HS-5 (cell line): ENCODE measurements around the gene RGS3.
"Not testable (repeated sequence)": the region's sequence is repeated elsewhere in the genome, so short reads cannot be mapped to it uniquely, and the experiment has no call there.

ENCODE experiments used
- DNase-seq: peaks from one replicate; pipeline ENCODE4 v3.0.0-alpha.2; 2012; ENCODE audit warnings: low read depth

The RGS3 gene

DNA sequence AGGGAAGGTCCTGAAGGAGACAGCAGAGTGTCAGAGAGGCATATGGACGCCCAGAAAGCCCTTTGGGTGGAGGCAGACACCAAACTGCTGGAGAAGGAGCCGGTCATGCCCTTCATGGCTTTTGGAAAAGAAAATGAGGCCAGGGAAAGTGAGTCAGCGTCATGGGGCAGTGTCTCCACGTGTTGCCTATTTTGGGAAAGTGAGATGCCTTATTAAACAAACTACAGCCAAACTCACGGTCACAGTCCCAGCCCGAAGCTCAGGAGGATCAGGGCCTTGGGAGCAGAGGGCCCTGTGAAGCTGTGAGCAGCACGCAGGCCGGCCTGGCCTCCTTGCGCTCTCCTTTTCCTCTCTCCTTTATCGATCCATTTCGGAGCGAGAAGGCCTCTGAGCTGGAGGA is 25.0 kb downstream of the RGS3 start:
- DNase-seq, result no peak

DNA sequence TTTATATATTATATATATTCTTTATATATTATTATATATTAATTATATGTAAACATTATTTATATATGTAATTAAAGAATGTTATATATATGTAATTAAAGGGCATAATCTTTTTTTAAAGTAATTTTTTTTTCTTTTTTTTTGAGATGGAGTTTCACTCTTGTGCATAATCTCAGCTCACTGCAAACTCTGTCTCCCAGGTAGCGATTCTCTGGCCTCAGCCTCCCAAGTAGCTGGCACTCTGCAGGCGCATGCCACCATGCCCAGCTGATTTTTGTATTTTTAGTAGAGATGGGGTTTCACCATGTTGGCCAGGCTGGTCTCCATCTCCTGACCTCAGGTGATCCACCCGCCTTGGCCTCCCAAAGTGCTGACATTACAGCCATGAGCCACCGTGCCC is 27.6 kb downstream of the RGS3 start:
- not testable (repeated sequence) for DNase-seq

DNA sequence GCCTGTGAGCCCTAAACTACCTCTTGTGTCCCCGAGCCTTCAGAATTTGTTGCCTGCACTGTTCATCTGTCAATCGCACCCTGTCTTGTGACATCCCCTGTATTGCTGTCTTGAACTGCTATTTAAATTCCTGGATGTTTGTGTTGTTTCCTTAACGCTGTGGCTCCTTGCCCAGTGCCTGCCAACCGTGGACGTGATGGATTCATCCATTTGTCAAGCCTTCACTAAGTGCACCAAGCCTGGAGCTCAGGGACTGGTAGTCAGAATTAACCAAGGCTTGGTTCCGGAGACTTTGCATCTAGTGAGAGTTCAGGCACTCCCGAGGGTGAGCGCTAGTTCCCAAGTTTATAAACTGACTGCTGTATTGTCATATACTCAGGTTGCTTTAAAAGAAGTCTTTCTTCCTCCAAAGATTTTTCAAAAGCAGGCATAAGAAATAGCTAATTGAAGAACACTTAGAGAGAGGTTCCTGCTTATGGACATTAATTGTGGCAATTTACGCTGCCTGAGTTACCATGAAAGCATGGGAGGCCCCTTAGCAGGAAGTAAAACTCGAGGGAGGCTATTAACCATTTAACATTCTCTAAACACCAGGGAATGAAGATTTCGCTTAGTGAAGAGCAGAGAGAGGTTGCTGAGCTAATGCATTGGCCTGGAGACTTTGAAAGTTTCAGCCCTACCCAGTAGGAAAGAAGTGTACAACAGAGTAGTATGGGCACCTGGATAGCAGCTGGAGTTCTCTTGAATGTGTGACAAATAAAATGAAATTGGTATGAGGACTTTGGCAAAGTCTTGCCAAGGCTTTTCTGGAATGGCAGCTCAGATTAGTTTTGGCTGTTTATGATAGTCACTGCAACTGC is 29.0 kb downstream of the RGS3 start:
- no peak for DNase-seq

- no peak for DNase-seq
These were observed 29.6 kb downstream of the RGS3 start for GRCh38 chr9:113493203-113493520.

DNA sequence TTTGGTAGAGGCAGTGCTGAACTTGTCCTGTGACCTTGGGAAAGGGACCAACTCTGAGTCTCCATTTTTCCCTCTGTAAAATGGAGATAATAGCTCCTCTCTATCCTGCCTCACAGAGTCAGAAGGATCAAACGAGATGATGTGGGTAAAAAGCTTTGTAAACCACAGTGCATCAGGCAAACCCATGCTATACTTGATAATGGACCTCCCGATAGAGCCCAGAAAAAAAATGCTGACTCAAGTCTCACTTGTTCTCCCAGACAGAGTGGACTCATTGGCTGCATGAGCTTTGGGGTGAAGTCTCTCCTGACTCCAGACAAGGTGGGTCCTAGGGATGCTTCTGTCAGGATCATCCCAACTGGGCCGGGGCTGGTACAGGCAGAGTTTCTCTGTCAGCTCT is 32.0 kb downstream of the RGS3 start:
- no peak for DNase-seq

DNA sequence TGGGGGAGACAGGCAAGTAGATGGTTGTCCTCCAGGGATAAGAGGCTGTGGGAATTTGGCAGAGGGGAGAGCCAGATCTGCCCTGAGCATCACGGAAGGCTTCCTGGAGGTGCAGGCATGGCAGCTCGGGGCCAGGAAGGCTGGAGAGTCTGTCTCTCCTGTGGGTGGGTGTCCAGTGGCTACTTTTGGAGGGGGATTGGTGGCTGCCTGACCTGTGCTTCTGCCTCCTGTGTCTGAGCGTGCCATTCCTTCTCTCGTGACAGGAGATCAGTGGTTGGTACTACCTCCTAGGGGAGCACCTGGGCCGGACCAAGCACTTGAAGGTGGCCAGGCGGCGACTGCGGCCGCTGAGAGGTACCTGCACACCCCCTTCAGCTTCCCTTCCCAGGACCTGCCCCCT is 33.5 kb downstream of the RGS3 start:
- no peak for DNase-seq

- DNase-seq, result no peak
These were observed 35.8 kb downstream of the RGS3 start for GRCh38 chr9:113499153-113499875.

DNA sequence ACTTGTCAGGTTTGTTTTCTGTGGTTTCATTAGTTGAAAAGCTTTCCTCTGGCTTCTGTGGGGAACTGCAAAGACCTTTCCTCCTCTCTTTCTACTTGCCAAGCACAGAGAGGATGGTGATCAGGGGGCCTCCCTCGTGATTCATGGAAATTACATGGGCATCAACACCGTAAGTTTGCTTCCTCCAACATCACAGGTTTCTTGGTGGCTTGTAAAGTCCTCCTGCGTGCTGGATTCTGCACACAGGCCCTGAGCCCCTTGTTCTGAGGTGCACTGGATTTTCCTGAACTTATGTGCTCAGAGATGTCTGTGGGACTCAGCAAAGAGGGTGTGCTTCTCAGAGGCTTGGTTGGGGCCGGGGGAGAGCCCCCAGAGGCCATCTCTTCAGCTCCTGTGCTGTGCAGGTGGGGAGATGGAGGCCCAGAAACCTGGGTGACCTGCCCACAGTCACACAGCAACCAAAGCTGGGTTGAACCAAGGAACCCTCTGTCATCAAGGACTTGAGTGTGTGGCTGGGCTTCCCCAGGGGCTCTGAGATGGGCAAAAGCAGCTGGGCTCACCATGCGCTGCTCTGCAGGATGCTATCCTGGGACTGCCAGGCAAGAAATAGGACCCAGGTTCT is 36.5 kb downstream of the RGS3 start:
- no peak for DNase-seq

GRCh38 chr9:113501129-113501686 is 37.7 kb downstream of the RGS3 start:
- no peak for DNase-seq

DNA sequence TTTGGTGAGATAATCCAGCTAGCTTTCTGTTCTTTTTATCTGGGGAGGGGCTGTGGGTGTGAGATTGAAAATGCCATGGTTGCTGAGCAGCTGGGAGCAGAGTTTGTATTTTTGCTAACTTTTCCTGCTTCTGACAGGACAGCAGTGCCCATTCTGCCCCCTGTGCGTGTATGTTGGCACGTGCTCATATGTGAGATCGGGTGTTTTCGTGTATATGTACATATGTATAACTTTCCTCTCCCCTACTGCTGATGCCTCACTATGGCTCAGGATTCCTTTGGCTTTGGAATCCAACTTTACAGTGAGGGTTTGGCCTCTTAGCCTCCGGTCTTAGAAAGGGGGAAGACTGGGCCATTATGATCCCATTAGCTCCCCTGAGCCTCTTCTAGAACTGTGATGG is 38.3 kb downstream of the RGS3 start:
- no peak for DNase-seq

DNA sequence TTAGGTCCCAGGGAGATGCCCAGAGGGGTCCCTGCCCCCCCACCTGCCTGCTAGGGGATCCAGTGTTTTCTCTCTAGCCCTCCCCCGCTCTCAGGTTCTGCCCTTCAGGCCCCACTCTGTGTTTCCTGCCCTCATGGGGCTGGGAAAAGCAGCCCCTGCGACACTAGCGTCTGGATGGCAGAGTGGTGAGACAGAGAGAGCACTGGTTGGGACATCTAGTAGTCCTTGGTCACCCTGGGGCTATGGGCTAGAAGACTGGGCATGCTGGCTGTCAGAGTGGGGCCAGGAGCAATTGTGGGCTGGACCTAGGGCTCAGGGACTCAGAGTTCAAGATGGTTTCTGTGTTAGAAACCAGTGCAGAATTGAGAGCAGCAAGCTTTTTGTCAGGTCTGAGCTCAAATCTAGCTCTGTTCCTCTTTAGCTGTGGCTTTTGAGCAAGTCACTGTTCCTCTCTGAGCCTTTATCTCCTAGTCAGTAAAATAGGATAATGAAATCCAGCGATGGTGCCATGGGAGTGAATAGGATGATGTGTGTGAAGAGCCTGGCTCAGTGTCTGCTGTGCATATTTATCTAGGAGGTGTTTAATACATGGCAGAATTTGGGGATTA is 39.0 kb downstream of the RGS3 start:
- DNase-seq, result no peak

DNA sequence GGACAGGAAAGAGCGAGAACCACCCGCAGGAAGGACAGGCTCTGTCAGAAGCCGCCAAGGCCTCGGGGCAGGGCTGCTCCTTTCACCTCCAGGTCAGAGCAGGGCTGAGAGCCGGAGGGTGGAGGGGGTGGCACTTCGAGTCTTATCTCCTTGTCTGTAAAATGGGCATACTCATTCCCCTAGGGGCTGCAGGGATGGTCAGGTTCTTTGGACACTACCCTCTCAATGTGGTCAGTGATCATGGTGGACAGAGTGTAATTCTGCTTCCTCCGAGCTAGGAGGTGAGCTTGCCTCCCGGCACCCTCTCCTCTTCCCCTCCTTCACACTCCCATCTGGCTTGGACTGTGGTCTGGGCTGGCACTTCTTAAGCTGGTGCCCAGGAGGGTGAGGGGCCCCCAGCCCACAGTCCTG is 39.6 kb downstream of the RGS3 start:
- DNase-seq, result no peak

DNA sequence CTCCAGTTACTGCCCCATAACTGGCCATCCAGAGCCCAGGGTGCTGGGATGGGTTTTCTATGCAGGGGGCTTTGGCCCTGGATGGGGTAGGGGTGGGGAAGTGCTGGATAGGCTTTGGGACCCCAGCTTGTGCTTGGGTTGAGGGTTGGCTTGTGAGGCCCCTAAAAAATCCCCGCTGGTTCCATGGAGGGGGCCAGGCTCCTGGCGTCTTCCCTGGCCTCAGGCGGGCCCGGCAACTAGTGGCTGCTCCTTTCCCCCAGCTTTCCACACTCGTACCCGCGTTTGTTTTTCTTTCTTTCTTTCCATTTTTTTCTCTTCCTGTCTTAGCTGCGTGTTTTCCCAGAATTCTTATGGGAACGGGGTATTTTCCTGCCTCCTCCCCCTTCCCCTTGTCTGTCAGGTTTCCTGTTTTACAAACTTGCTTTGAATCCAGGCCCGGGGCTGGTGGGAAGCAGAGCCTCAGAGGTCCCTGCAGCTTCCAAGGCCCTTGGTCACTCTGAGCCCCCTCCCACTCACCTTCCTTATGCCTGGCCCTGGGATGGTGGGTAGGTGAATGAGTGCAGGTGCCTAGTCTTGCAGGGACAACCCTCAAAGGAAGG is 40.2 kb downstream of the RGS3 start:
- DNase-seq, result no peak

DNA sequence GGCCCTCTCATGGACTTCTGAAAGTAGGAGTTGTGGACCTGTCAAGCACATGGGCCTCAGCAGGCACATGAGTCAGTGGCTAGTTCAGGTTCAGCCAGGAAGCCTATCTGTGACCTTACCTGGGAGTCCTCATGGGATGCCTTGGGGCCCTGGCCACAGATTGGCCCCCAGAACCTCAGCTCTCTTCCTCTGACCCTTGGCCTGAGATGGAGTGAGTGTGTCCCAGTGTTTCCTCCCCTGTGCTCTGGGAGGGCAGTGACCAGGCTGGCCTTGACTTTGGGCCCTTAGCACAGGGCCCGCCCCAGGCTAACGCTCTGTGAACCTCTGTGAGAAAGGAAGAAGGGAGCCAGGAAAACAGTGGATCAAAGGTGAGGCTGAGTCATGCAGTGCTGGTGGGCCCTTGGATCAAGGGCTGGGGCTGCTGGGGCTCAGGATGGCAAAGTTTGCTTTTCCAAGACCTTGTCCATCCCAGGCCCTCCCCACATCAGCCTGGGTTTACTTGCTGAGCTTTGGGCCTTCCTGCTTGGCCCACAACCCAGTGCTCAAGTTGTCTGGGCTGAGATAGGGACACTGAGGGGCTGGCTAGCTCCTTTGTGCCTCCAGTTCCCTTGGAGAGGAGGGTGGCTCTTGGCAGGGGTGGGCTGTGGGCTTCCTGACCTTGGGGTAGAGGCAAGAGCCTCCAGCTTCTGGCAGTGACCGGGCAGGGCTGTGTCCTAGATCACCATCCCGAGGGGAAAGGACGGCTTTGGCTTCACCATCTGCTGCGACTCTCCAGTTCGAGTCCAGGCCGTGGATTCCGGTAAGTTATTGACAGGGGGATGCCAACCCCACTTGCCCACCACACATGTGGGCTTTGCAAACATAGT is 41.4 kb downstream of the RGS3 start:
- no peak for DNase-seq

GRCh38 chr9:113506090-113506589 is 42.6 kb downstream of the RGS3 start:
- DNase-seq, result no peak

DNA sequence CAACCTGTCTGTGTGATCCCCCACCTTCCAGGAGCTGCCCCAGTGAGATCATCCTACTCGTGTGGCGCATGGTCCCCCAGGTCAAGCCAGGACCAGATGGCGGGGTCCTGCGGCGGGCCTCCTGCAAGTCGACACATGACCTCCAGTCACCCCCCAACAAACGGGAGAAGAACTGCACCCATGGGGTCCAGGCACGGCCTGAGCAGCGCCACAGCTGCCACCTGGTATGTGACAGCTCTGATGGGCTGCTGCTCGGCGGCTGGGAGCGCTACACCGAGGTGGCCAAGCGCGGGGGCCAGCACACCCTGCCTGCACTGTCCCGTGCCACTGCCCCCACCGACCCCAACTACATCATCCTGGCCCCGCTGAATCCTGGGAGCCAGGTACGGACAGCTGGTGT is 43.7 kb downstream of the RGS3 start:
- no peak for DNase-seq

DNA sequence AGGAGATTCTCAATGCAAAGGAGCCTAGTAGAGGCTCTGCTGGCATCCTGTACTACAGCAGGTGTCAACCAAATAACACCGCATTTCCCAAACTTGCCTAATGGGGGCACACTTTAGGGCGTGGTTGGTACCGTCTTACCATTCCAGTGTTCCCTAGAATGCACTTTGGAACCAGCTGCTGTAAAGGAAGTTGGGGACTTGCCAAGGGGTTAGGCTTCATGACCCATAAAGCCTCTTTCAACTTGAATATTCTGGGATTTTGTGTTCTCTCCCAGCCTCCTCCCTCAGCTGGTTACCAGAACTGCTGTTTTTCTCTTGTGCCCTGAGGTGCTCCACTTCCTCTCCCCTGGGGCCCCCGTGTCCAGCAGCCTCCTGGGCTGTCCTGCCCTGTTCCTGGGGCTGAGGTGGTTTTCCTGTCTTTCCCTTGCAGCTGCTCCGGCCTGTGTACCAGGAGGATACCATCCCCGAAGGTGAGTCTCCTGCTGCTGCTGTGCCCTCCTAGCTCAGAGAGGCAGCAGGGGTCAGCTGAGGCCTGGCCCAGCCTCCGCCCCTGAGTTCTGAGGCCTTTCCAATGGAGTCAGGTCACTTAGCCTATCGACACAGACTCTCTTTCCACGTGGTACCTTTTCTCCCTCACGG is 44.7 kb downstream of the RGS3 start:
- DNase-seq, result no peak

DNA sequence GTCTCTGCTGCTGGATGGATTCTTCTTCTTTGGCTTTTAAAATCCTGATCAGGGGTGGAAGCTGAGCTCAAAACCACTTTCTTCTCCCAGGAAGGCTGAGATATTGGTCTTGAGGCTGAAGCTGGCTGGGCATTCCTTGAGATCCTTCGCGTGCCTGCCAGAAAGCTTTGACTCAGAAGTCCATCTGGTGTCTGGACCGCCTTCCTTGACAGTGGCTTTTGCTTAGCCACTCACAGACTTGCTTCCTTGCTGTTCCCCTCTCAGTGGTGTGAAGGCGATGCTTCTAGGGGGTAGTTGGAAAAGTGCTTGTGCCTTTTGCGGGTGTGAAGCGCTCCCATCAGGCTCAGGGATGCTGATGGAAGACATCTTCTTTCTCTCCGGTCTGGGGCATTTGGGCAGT is 45.9 kb downstream of the RGS3 start:
- no peak for DNase-seq

DNA sequence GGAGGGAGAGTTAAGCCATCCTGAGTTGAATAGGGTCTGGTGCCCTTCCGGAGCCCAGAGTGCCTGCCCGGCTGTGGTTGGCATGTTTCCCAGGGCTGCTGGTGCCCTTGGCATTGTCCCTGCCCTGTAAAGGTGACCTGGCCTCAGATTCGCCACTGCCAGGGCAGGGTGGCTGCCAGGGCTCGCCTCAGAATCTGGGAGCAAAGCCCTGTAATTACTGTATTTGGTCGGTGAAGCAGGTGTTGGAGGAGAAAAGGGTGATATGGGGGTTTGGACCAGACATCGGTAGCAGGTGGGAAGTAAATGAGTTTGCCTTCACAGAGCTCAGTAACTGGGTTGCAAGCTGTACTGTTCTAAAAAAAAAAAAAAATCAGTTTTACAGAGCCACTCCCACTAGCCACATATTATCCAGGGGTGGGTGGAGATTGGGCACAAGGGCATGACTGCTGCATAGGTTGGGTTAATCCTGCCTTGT is 47.6 kb downstream of the RGS3 start:
- no peak for DNase-seq
